HUES48 (cell line): ENCODE data around the gene C1GALT1.

Source experiments
- H3K27ac ChIP-seq: one replicate; pipeline ENCODE4 v1.7.0; 2013; ENCODE audit warnings: low read depth, low read length, inconsistent platforms
- H3K27me3 ChIP-seq: 2 replicates; pipeline ENCODE4 v1.6.1; 2013; ENCODE audit warnings: mild to moderate bottlenecking, low read length; ENCODE audit not compliant: control insufficient read depth, insufficient read depth
- H3K36me3 ChIP-seq: 2 replicates; pipeline ENCODE4 v1.6.1; 2013; ENCODE audit warnings: low read length; ENCODE audit not compliant: control insufficient read depth, insufficient read depth
- H3K4me1 ChIP-seq: 2 replicates; pipeline ENCODE4 v1.6.1; 2013; ENCODE audit warnings: mild to moderate bottlenecking, low read length; ENCODE audit not compliant: control insufficient read depth, insufficient read depth
- H3K4me3 ChIP-seq: 2 replicates; pipeline ENCODE4 v1.5.1; 2013; ENCODE audit warnings: mild to moderate bottlenecking, low read depth, low read length
- H3K9ac ChIP-seq: 2 replicates; pipeline ENCODE4 v1.6.1; 2013; ENCODE audit warnings: mild to moderate bottlenecking, low read depth, low read length, moderate library complexity
- H3K9me3 ChIP-seq: 2 replicates; pipeline ENCODE4 v1.6.1; 2013; ENCODE audit warnings: low read length; ENCODE audit not compliant: control insufficient read depth, insufficient read depth

Gene C1GALT1

GRCh38 chr7:7169296-7169695, 13.0 kb upstream of the C1GALT1 start:
- no peak overlapping the region for H3K27ac ChIP-seq
- H3K4me1 ChIP-seq: no peaks in the 10 kb centered on the region; the same call in 1 of the 2 replicates
- no peak overlapping the region for H3K9ac ChIP-seq
- no peak overlapping the region for H3K4me3 ChIP-seq
- no peaks in the 10 kb centered on the region for H3K9me3 ChIP-seq
- H3K36me3 ChIP-seq: no peaks in the 10 kb centered on the region
- H3K27me3 ChIP-seq: no peaks in the 10 kb centered on the region

- H3K27ac ChIP-seq: no peak overlapping the region
- no peaks in the 10 kb centered on the region for H3K27me3 ChIP-seq
- no peak overlapping the region for H3K4me3 ChIP-seq
- no peaks in the 10 kb centered on the region for H3K9me3 ChIP-seq
- no peak overlapping the region for H3K9ac ChIP-seq
- no peaks in the 10 kb centered on the region for H3K36me3 ChIP-seq
- H3K4me1 ChIP-seq: peaks cover 33% of the 10 kb centered on the region
These were observed 8.2 kb upstream of the C1GALT1 start for GRCh38 chr7:7173956-7174632.

GRCh38 chr7:7175075-7175695, 7.2 kb upstream of the C1GALT1 start:
- peaks cover 33% of the 10 kb centered on the region for H3K4me1 ChIP-seq
- no peak overlapping the region for H3K9ac ChIP-seq
- H3K4me3 ChIP-seq: no peak overlapping the region
- H3K27me3 ChIP-seq: no peaks in the 10 kb centered on the region
- H3K9me3 ChIP-seq: no peaks in the 10 kb centered on the region
- H3K27ac ChIP-seq: no peak overlapping the region
- H3K36me3 ChIP-seq: no peaks in the 10 kb centered on the region

GRCh38 chr7:7176406-7177043, 5.8 kb upstream of the C1GALT1 start:
- H3K27me3 ChIP-seq: no peaks in the 10 kb centered on the region
- H3K36me3 ChIP-seq: no peaks in the 10 kb centered on the region
- peaks cover 42% of the 10 kb centered on the region for H3K4me1 ChIP-seq
- H3K9ac ChIP-seq: no peak overlapping the region
- H3K27ac ChIP-seq: peak overlapping the region; percentile 91
- no peak overlapping the region for H3K4me3 ChIP-seq
- no peaks in the 10 kb centered on the region for H3K9me3 ChIP-seq

- no peak overlapping the region for H3K9ac ChIP-seq
- H3K27ac ChIP-seq: peak overlapping the region; percentile 91
These were observed 5.3 kb upstream of the C1GALT1 start for GRCh38 chr7:7177044-7177517.

GRCh38 chr7:7178081-7178480, 4.3 kb upstream of the C1GALT1 start:
- H3K9ac ChIP-seq: no peak overlapping the region
- H3K9me3 ChIP-seq: no peaks in the 10 kb centered on the region
- peak overlapping the region; percentile 91 for H3K27ac ChIP-seq
- no peaks in the 10 kb centered on the region for H3K36me3 ChIP-seq
- H3K27me3 ChIP-seq: no peaks in the 10 kb centered on the region
- H3K4me1 ChIP-seq: peaks cover 42% of the 10 kb centered on the region
- no peak overlapping the region for H3K4me3 ChIP-seq

More at GRCh38 chr7:7177044-7177517, 5.3 kb upstream of the C1GALT1 start:
- Histone ChIP-seq H3K4me1 (peaks cover 42% of the 10 kb centered on the region), H3K27me3 (no peaks in the 10 kb centered on the region), H3K9me3 (no peaks in the 10 kb centered on the region), H3K36me3 (no peaks in the 10 kb centered on the region), H3K4me3 (no peak overlapping the region)

- Histone ChIP-seq H3K9me3 (no peaks in the 10 kb centered on the region), H3K4me3 (no peak overlapping the region), H3K27me3 (no peaks in the 10 kb centered on the region), H3K9ac (no peak overlapping the region), H3K36me3 (no peaks in the 10 kb centered on the region), H3K4me1 (peaks cover 44% of the 10 kb centered on the region), H3K27ac (no peak overlapping the region)
These were observed 3.4 kb upstream of the C1GALT1 start for GRCh38 chr7:7178906-7179305.

GRCh38 chr7:7180725-7181449, 1.5 kb upstream of the C1GALT1 start:
- H3K36me3 ChIP-seq: peaks cover 8% of the 10 kb centered on the region
- peaks cover 48% of the 10 kb centered on the region for H3K4me1 ChIP-seq
- H3K27me3 ChIP-seq: no peaks in the 10 kb centered on the region
- no peak overlapping the region for H3K9ac ChIP-seq
- peak overlapping the region; percentile 96 for H3K4me3 ChIP-seq
- no peaks in the 10 kb centered on the region for H3K9me3 ChIP-seq
- H3K27ac ChIP-seq: peak overlapping the region; percentile 97

GRCh38 chr7:7181519-7182155, 707 bp upstream of the C1GALT1 start:
- peaks cover 42% of the 10 kb centered on the region for H3K4me1 ChIP-seq
- H3K27ac ChIP-seq: peak overlapping the region; percentile 97
- H3K27me3 ChIP-seq: no peaks in the 10 kb centered on the region
- peaks cover 8% of the 10 kb centered on the region for H3K36me3 ChIP-seq
- peak overlapping the region; percentile 96 for H3K4me3 ChIP-seq
- peak overlapping the region; percentile 78 for H3K9ac ChIP-seq
- no peaks in the 10 kb centered on the region for H3K9me3 ChIP-seq

GRCh38 chr7:7183061-7183837, 905 bp downstream of the C1GALT1 start:
- H3K4me1 ChIP-seq: peaks cover 43% of the 10 kb centered on the region
- peak overlapping the region; percentile 97 for H3K27ac ChIP-seq
- H3K9me3 ChIP-seq: no peaks in the 10 kb centered on the region
- no peaks in the 10 kb centered on the region for H3K27me3 ChIP-seq
- H3K9ac ChIP-seq: peak overlapping the region; percentile 87
- H3K36me3 ChIP-seq: peaks cover 8% of the 10 kb centered on the region
- peak overlapping the region; percentile 96 for H3K4me3 ChIP-seq
